ENCODE data around the gene NOTCH4.
"Not testable (repeated sequence)": the region's sequence is repeated elsewhere in the genome, so short reads cannot be mapped to it uniquely, and the experiment has no call there.

Gene NOTCH4

GRCh38 chr6:32234934-32235333, 11.1 kb upstream of the NOTCH4 start:
- no peak for DNase-seq
- Mint-ChIP-seq H3K4me1 (peaks cover 16% of the 10 kb centered on the region), H3K4me3 (no peak overlapping the region), H3K27me3 (no peaks in the 10 kb centered on the region), H3K9me3 (no peaks in the 10 kb centered on the region), H3K27ac (no peak overlapping the region)
- no peak for ATAC-seq

GRCh38 chr6:32226434-32226833, 2.6 kb upstream of the NOTCH4 start:
- no peak for ATAC-seq
- H3K9me3 Mint-ChIP-seq: no peaks in the 10 kb centered on the region
- H3K27ac Mint-ChIP-seq: no peak overlapping the region

DNA sequence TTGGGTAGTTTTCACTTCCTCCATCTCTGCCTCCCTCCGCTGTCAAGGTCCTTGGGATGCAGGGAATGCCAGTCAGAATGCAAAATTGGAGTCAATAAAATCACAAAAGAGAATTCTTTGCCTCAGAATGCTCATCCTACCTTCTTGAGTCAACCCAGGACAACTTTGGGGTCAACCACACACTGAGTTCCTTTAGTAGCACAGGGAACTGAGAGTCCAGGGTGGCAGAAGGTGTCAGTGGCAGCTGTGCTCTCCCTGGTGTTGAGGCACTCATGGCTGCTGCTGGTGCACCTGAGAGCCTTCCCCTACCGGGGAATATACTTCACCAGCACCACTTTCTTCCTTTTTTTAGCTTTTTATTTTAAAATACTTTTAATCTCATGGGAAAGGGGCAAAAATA, 829 bp upstream of the NOTCH4 start:
- peaks cover 19% of the 10 kb centered on the region for H3K4me1 Mint-ChIP-seq
- ATAC-seq (no peak), DNase-seq (no peak)
- H3K27ac Mint-ChIP-seq: no peak overlapping the region
- no peaks in the 10 kb centered on the region for H3K9me3 Mint-ChIP-seq
- H3K27me3 Mint-ChIP-seq: peaks cover 1% of the 10 kb centered on the region
- no peak overlapping the region for H3K4me3 Mint-ChIP-seq

More at GRCh38 chr6:32226434-32226833, 2.6 kb upstream of the NOTCH4 start:
- peaks cover 19% of the 10 kb centered on the region for H3K4me1 Mint-ChIP-seq
- H3K4me3 Mint-ChIP-seq: no peak overlapping the region
- H3K27me3 Mint-ChIP-seq: no peaks in the 10 kb centered on the region
- DNase-seq: no peak

GRCh38 chr6:32222333-32223230, 1.3 kb downstream of the NOTCH4 start:
- DNase-seq: no peak
- no peak for ATAC-seq
- Mint-ChIP-seq H3K4me3 (no peak overlapping the region), H3K27ac (peak overlapping the region; percentile 61 to 71), H3K9me3 (no peaks in the 10 kb centered on the region), H3K27me3 (peaks cover 6% of the 10 kb centered on the region), H3K4me1 (peaks cover 19% of the 10 kb centered on the region)

DNA sequence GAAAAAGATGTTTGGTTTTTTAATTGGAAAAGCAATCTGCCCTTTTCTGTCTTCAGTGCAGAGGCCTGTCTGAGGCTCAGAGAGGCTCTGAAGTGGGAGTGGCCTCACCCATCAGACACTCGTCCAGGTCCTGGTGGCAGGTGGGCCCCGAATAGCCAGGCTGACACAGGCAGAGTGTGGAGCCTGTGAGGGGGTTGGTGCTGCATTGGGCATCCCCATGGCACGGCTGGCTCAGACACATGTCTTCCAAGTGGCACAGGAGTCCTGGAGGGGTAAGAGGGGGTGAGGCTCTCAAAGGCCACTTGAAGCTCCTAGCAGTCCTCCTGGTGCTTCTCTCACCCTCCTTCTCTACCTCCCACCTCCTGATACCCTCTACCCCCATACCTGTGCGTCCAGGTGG, 3.8 kb downstream of the NOTCH4 start:
- ATAC-seq (no peak), DNase-seq (no peak)
- Mint-ChIP-seq H3K4me1 (peaks cover 19% of the 10 kb centered on the region), H3K27me3 (peaks cover 6% of the 10 kb centered on the region), H3K27ac (peak overlapping the region in 1 of 2 donors; percentile 22), H3K4me3 (no peak overlapping the region), H3K9me3 (no peaks in the 10 kb centered on the region)

GRCh38 chr6:32218167-32218566, 5.7 kb downstream of the NOTCH4 start:
- Mint-ChIP-seq H3K4me1 (peaks cover 11% of the 10 kb centered on the region), H3K4me3 (no peak overlapping the region), H3K9me3 (no peaks in the 10 kb centered on the region), H3K27ac (no peak overlapping the region), H3K27me3 (peaks cover 6% of the 10 kb centered on the region)
- DNase-seq: no peak
- no peak for ATAC-seq

GRCh38 chr6:32216998-32217397, 6.9 kb downstream of the NOTCH4 start:
- no peak overlapping the region for H3K4me3 Mint-ChIP-seq

GRCh38 chr6:32216285-32216684, 7.6 kb downstream of the NOTCH4 start:
- no peak overlapping the region for H3K4me3 Mint-ChIP-seq
- peaks cover 6% of the 10 kb centered on the region for H3K27me3 Mint-ChIP-seq
- no peaks in the 10 kb centered on the region for H3K9me3 Mint-ChIP-seq
- H3K4me1 Mint-ChIP-seq: no peaks in the 10 kb centered on the region
- no peak overlapping the region for H3K27ac Mint-ChIP-seq
- no peak for DNase-seq
- ATAC-seq: no peak

More at GRCh38 chr6:32216998-32217397, 6.9 kb downstream of the NOTCH4 start:
- DNase-seq: no peak
- no peaks in the 10 kb centered on the region for H3K9me3 Mint-ChIP-seq
- no peak for ATAC-seq
- no peaks in the 10 kb centered on the region for H3K4me1 Mint-ChIP-seq
- peak overlapping the region in 1 of 2 donors; percentile 20 for H3K27ac Mint-ChIP-seq
- H3K27me3 Mint-ChIP-seq: peaks cover 6% of the 10 kb centered on the region

GRCh38 chr6:32215617-32216016, 8.2 kb downstream of the NOTCH4 start:
- Mint-ChIP-seq H3K27ac (no peak overlapping the region), H3K9me3 (no peaks in the 10 kb centered on the region), H3K4me1 (no peaks in the 10 kb centered on the region), H3K4me3 (no peak overlapping the region), H3K27me3 (peaks cover 6% of the 10 kb centered on the region)
- DNase-seq: no peak
- ATAC-seq: no peak

GRCh38 chr6:32214126-32214525, 9.7 kb downstream of the NOTCH4 start:
- DNase-seq (no peak), ATAC-seq (no peak)
- no peaks in the 10 kb centered on the region for H3K27me3 Mint-ChIP-seq
- no peak overlapping the region for H3K4me3 Mint-ChIP-seq
- peak overlapping the region in 1 of 2 donors; percentile 82 for H3K27ac Mint-ChIP-seq
- no peaks in the 10 kb centered on the region for H3K4me1 Mint-ChIP-seq
- H3K9me3 Mint-ChIP-seq: no peaks in the 10 kb centered on the region

DNA sequence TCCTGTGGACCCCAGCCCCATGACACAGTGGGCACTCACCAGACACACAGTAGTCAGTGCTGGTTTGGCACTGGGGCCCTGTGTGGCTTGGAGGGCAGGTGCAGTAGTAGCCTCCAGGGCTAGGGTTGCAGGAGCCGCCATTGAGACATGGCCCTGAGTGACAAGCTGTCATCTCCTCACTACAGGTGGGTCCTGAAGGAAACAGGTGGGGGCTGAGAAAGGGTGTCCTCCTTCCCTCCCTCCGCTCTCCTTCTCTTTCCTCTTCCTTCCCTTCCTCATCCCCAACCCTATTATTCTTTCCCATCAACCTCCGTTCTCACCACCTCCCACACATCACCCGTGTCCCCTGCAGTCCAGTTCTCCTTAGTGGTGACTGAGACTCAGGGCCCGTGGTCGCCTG, 10.2 kb downstream of the NOTCH4 start:
- H3K27me3 Mint-ChIP-seq: no peaks in the 10 kb centered on the region
- H3K9me3 Mint-ChIP-seq: no peaks in the 10 kb centered on the region

DNA sequence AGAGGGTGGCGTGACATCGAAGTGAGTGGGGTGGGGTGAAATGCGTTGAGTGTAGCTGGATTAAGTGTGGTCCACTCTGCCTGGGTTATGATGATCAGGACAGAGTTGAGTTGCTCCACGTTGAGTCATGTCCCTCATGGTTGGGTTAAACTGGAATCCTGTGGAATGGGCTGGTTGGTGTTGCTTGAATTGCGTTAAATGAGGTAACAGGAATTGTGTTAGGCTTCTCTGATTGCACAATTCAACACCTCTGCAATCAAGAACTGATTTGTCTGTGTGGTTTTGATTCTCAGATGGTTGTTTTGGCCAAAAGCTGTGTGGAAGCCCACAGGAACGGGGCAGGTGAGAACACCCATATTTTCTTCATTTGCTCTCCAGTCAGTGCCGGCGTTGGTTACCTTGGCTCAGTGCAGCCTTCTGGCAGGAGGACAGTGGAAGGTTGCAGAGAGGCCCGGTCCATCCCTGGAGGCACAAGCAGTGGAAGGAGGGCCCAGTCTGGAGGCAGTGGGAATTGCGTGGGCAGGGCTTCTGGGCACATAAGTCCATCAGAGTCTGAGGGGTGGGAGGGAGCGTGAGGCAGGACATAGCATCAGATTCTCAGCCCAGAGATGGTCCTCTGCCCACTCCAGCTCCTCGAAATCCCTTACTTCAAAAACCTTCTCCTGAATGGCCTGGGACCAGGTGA, 11.6 kb downstream of the NOTCH4 start:
- ATAC-seq (no peak), DNase-seq (no peak)
- no peaks in the 10 kb centered on the region for H3K4me1 Mint-ChIP-seq
- H3K9me3 Mint-ChIP-seq: no peaks in the 10 kb centered on the region
- no peak overlapping the region for H3K27ac Mint-ChIP-seq
- no peaks in the 10 kb centered on the region for H3K27me3 Mint-ChIP-seq
- H3K4me3 Mint-ChIP-seq: no peak overlapping the region

More for the DNA sequence above, 10.2 kb downstream of the NOTCH4 start:
- Mint-ChIP-seq H3K4me1 (no peaks in the 10 kb centered on the region), H3K4me3 (no peak overlapping the region), H3K27ac (no peak overlapping the region)
- no peak for ATAC-seq
- no peak for DNase-seq

GRCh38 chr6:32211432-32211831, 12.4 kb downstream of the NOTCH4 start:
- not testable (repeated sequence) for H3K4me1 Mint-ChIP-seq, H3K27ac Mint-ChIP-seq, H3K27me3 Mint-ChIP-seq, H3K4me3 Mint-ChIP-seq, H3K9me3 Mint-ChIP-seq, DNase-seq, ATAC-seq

DNA sequence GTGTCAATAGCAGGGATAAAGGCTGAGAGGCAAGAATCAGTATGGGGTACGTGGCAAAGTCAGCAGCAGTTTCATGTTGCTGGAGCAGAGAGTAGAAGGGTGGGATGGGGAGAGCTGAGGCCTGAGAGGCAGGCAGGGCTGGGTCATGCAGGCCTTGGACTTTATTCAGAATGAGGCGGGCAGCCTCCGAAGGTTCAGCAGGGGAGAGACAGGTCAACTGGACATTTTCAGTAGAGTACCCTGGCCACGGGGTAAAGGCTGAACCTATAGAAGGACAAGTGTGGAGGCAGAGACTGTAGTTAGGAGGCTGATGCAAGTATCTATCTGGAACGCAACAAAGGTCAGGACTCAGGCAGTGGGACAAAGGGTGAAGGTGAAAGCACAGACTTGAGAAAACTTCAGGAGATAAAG, 13.7 kb downstream of the NOTCH4 start:
- no peaks in the 10 kb centered on the region for H3K4me1 Mint-ChIP-seq
- no peak for ATAC-seq
- no peak overlapping the region for H3K27ac Mint-ChIP-seq
- no peak for DNase-seq
- no peaks in the 10 kb centered on the region for H3K27me3 Mint-ChIP-seq
- no peak overlapping the region for H3K4me3 Mint-ChIP-seq
- H3K9me3 Mint-ChIP-seq: no peaks in the 10 kb centered on the region

DNA sequence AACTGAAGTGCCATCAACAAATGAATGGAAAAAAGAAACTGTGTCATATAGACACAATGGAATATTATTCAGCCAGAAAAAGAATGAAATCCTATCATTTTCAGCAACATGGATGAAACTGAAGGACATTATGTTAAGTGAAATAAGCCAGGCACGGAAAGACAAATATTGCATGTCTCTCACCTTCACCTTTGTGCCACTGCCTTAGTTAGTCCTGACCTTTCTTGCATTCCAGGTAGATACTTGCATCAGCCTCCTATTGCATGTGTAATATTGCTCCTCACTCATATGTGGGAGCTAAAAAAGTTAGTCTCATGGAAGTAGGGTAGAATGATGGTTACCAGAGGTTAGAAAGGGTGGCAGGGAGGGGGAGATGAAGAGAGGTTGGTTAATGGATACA, 14.9 kb downstream of the NOTCH4 start:
- DNase-seq (no peak), ATAC-seq (no peak)
- Mint-ChIP-seq H3K27me3 (no peaks in the 10 kb centered on the region), H3K9me3 (no peaks in the 10 kb centered on the region), H3K4me3 (no peak overlapping the region), H3K27ac (no peak overlapping the region), H3K4me1 (no peaks in the 10 kb centered on the region)

GRCh38 chr6:32204268-32204715, 19.6 kb downstream of the NOTCH4 start:
- H3K27ac Mint-ChIP-seq: no peak overlapping the region

More at GRCh38 chr6:32204268-32204715, 19.6 kb downstream of the NOTCH4 start:
- DNase-seq: no peak
- H3K9me3 Mint-ChIP-seq: no peaks in the 10 kb centered on the region
- no peaks in the 10 kb centered on the region for H3K4me1 Mint-ChIP-seq
- H3K27me3 Mint-ChIP-seq: no peaks in the 10 kb centered on the region
- no peak overlapping the region for H3K4me3 Mint-ChIP-seq
- ATAC-seq: no peak
